MM.1S (cell line): ENCODE results near the gene ZFAND2B.

Experiments
- CTCF ChIP-seq: fragments of 300-600 bp; sonication (generic); IDR thresholded peaks from 2 replicates; pipeline ENCODE4 v1.5.1; 2016; ENCODE audit warnings: antibody characterized with exemption, low read length, mixed read lengths
- EZH2 ChIP-seq: fragments of 300-600 bp; sonication (generic); optimal IDR thresholded peaks from 2 replicates; pipeline ENCODE3; 2017; ENCODE audit warnings: low read depth, mild to moderate bottlenecking, antibody characterized with exemption, low read length, mixed read lengths
- EZH2phosphoT487 ChIP-seq: fragments of 300-600 bp; sonication (generic); IDR thresholded peaks from 2 replicates; pipeline ENCODE4 v1.6.1; 2018; ENCODE audit warnings: antibody characterized with exemption, low read length

- TF ChIP-seq CTCF (no peak), EZH2 (no peak), EZH2phosphoT487 (no peak)
These were observed 25.6 kb upstream of the ZFAND2B start for GRCh38 chr2:219180961-219181360.
